Measurements from ENCODE around the gene TBC1D5. TPM values are rescaled to one million over a fixed set of nuclear protein-coding genes. Genes with fewer than 3 reads are reported as not detected.

The TBC1D5 gene
- total RNA-seq, 1 donor from 2014 or later = 69.4 TPM

DNA sequence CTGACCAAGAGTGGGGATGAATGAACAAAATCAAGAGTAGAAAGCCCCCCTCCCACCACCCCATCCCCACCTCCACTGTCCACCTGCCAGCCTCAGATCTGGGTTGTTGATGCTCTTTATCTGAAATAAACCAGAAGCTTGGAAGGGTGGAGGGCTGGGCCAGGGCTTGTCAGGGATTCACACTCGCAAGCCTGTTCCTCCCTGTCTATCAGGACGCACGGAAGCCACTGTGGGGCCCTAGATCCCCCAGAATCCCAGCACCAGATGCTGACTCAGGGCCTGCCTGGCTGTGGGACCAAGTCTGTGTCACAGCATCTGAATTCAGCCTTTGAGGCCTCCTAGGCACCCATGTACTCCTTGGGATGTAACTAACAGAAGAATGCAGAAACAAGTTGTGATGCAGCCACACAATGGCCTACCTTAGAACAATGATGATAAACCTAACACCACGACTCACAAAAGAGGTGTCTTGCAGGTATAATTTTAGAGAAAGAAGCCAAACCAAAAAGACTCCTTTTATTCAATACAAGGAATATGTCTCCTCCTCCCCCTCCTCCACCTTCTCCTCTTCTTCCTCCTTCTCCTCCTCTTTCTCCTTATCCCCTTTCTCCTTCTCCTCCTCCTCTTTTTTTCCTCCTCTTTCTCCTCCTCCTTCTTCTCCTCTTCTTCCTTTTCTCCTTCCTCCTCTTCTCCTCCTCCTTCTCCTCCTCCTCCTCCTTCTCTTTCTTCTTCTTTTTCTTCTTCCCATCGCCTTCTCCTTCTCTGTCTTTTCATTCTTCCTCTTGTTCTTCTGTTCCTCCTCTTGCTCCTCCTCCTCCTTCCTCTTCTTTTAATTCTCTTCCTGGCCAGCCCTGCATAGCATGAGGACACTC, 623.0 kb downstream of the TBC1D5 start:
- no peaks in the 10 kb centered on the region for H3K4me1 ChIP-seq (ENCODE audit: control insufficient read depth in 3 of 3, insufficient read depth in 3 of 3, low read length in 3 of 3)
- no peaks in the 10 kb centered on the region for H3K27me3 ChIP-seq (ENCODE audit: control insufficient read depth in 3 of 3, insufficient read depth in 3 of 3, low read length in 3 of 3)
- no peak overlapping the region for H3K9ac ChIP-seq (ENCODE audit: low read depth in 1 of 3, low read length in 3 of 3)
- no peak overlapping the region for H3K27ac ChIP-seq (ENCODE audit: low read depth, low read length)
- H3K9me3 ChIP-seq (ENCODE audit: control insufficient read depth in 3 of 3, low read length in 3 of 3) = peaks cover 0 to 2% (median 0%) of the 10 kb centered on the region in 3 donors
- H3K36me3 ChIP-seq (ENCODE audit: control insufficient read depth in 3 of 3, insufficient read depth in 3 of 3, low read length in 3 of 3) = no peaks in the 10 kb centered on the region
- no peak overlapping the region for H3K4me3 ChIP-seq (ENCODE audit: low read length in 3 of 3)

DNA sequence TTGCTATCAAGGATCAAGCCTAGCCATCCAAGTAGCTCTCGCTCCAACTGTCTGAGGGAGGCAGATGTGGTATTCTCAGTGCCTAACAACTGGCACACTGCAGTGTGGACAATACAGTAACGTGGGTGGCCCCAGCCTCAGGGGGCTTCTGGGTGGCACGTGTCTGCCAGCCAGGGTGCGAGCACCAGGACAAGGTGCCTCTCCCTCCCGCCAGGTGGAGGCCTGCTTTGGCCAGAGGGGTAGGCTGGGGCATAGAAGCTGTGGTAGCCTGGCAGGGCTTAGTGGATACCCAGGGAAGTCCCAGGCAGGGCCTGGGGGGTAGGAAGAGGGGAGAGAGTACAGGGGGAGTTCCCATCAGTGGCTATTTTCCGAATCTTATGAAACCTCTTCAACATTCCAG, 623.7 kb downstream of the TBC1D5 start:
- peaks cover 0 to 2% (median 0%) of the 10 kb centered on the region in 3 donors for H3K9me3 ChIP-seq (ENCODE audit: control insufficient read depth in 3 of 3, low read length in 3 of 3)
- H3K36me3 ChIP-seq (ENCODE audit: control insufficient read depth in 3 of 3, insufficient read depth in 3 of 3, low read length in 3 of 3) = no peaks in the 10 kb centered on the region
- H3K4me1 ChIP-seq (ENCODE audit: control insufficient read depth in 3 of 3, insufficient read depth in 3 of 3, low read length in 3 of 3) = no peaks in the 10 kb centered on the region
- no peak overlapping the region for H3K4me3 ChIP-seq (ENCODE audit: low read length in 3 of 3)
- no peaks in the 10 kb centered on the region for H3K27me3 ChIP-seq (ENCODE audit: control insufficient read depth in 3 of 3, insufficient read depth in 3 of 3, low read length in 3 of 3)
- no peak overlapping the region for H3K27ac ChIP-seq (ENCODE audit: low read depth, low read length)
- H3K9ac ChIP-seq (ENCODE audit: low read depth in 1 of 3, low read length in 3 of 3) = no peak overlapping the region

DNA sequence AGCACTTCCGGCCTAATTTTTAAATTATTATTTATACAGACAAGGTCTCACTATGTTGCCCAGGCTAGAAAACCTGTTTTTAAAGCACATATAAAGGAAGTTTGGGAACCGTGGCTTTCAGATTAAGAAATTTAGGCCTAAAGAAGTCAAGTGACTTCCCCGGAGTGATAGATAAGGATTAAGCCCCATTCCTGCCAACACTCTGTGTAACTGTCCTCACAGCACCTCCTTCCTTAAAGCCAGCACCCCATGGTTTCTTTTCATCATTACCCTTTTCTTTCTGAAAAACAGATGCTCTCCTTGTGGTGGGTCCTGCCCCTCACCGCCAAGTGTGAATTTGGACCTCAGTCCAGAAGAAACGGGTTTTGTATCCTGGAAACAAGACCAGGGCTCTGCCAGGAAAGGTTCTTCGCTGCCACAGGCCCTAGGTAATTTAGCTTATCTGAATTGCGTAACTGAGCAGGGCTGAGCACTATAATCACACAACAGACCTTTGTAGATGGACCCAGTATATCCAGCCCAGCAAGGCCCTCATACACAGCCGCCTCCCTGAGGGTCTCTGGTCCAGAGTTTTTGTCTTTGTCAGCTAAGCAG, 626.3 kb downstream of the TBC1D5 start:
- Histone ChIP-seq H3K9me3 (ENCODE audit: control insufficient read depth in 3 of 3, low read length in 3 of 3) (peaks cover 0 to 2% (median 0%) of the 10 kb centered on the region in 3 donors), H3K36me3 (ENCODE audit: control insufficient read depth in 3 of 3, insufficient read depth in 3 of 3, low read length in 3 of 3) (no peaks in the 10 kb centered on the region), H3K27ac (ENCODE audit: low read depth, low read length) (no peak overlapping the region), H3K4me3 (ENCODE audit: low read length in 3 of 3) (no peak overlapping the region), H3K9ac (ENCODE audit: low read depth in 1 of 3, low read length in 3 of 3) (no peak overlapping the region), H3K4me1 (ENCODE audit: control insufficient read depth in 3 of 3, insufficient read depth in 3 of 3, low read length in 3 of 3) (no peaks in the 10 kb centered on the region), H3K27me3 (ENCODE audit: control insufficient read depth in 3 of 3, insufficient read depth in 3 of 3, low read length in 3 of 3) (no peaks in the 10 kb centered on the region)

DNA sequence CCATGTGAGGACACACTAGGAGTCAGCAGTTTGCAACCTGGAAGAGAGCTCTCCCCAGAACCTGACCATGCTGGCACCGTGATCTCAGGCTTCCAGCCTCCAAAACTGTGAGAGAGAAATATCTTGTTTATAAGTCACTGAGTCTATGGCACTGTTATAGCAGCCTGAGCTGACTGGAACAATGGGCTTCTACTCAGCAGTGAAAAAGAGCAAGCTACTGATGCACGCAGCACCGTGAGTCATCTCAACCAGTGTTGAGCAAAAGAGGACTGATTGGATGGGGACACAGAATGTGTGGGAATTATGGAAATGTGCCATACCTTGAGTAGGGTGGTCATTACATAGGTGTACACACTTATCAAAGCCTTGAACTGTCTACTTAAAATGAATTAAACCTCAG, 627.2 kb downstream of the TBC1D5 start:
- Histone ChIP-seq H3K27me3 (ENCODE audit: control insufficient read depth in 3 of 3, insufficient read depth in 3 of 3, low read length in 3 of 3) (no peaks in the 10 kb centered on the region), H3K4me1 (ENCODE audit: control insufficient read depth in 3 of 3, insufficient read depth in 3 of 3, low read length in 3 of 3) (no peaks in the 10 kb centered on the region), H3K9ac (ENCODE audit: low read depth in 1 of 3, low read length in 3 of 3) (no peak overlapping the region), H3K27ac (ENCODE audit: low read depth, low read length) (no peak overlapping the region), H3K4me3 (ENCODE audit: low read length in 3 of 3) (no peak overlapping the region), H3K36me3 (ENCODE audit: control insufficient read depth in 3 of 3, insufficient read depth in 3 of 3, low read length in 3 of 3) (no peaks in the 10 kb centered on the region), H3K9me3 (ENCODE audit: control insufficient read depth in 3 of 3, low read length in 3 of 3) (peaks cover 0 to 2% (median 0%) of the 10 kb centered on the region in 3 donors)

DNA sequence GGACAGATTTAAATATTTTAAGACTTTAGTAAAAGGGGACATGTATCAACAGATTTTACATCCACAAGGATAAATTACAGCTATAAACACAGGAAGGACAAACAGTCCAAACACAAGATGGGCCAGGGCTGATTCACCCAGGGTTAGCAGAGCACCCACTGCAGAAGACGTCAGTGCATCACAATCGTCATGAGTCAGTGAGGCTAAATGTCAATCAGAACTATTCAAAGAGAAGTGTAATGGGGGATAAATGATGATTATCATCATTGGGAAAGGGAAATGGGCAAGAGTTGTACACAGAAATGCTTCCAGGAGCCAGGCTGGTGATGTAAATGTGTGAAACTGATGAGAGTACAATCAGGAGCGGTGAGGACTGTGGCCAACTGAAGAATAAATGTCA, 630.8 kb downstream of the TBC1D5 start:
- Histone ChIP-seq H3K9me3 (ENCODE audit: control insufficient read depth in 3 of 3, low read length in 3 of 3) (peaks cover 0 to 2% (median 0%) of the 10 kb centered on the region in 3 donors), H3K9ac (ENCODE audit: low read depth in 1 of 3, low read length in 3 of 3) (no peak overlapping the region)

GRCh38 chr3:17110660-17111396, 631.6 kb downstream of the TBC1D5 start:
- Histone ChIP-seq H3K36me3 (ENCODE audit: control insufficient read depth in 3 of 3, insufficient read depth in 3 of 3, low read length in 3 of 3) (no peaks in the 10 kb centered on the region), H3K9me3 (ENCODE audit: control insufficient read depth in 3 of 3, low read length in 3 of 3) (peaks cover 0 to 2% (median 0%) of the 10 kb centered on the region in 3 donors), H3K9ac (ENCODE audit: low read depth in 1 of 3, low read length in 3 of 3) (no peak overlapping the region), H3K27ac (ENCODE audit: low read depth, low read length) (no peak overlapping the region), H3K4me3 (ENCODE audit: low read length in 3 of 3) (no peak overlapping the region), H3K4me1 (ENCODE audit: control insufficient read depth in 3 of 3, insufficient read depth in 3 of 3, low read length in 3 of 3) (no peaks in the 10 kb centered on the region), H3K27me3 (ENCODE audit: control insufficient read depth in 3 of 3, insufficient read depth in 3 of 3, low read length in 3 of 3) (no peaks in the 10 kb centered on the region)

More for the DNA sequence above, 630.8 kb downstream of the TBC1D5 start:
- H3K36me3 ChIP-seq (ENCODE audit: control insufficient read depth in 3 of 3, insufficient read depth in 3 of 3, low read length in 3 of 3) = no peaks in the 10 kb centered on the region
- H3K27ac ChIP-seq (ENCODE audit: low read depth, low read length) = no peak overlapping the region
- H3K4me1 ChIP-seq (ENCODE audit: control insufficient read depth in 3 of 3, insufficient read depth in 3 of 3, low read length in 3 of 3) = no peaks in the 10 kb centered on the region
- no peak overlapping the region for H3K4me3 ChIP-seq (ENCODE audit: low read length in 3 of 3)
- H3K27me3 ChIP-seq (ENCODE audit: control insufficient read depth in 3 of 3, insufficient read depth in 3 of 3, low read length in 3 of 3) = no peaks in the 10 kb centered on the region

Small RNAs within 50 kb of the gene (small RNA-seq; reads per million reads assigned to genes)
- gene AC104451.1 (not detected), gene RNU7-10P (not detected)
